Measurements from ENCODE around the gene CIAO1. TPM values are rescaled to one million over a fixed set of nuclear protein-coding genes. Genes with fewer than 3 reads are reported as not detected.
A peak's percentile ranks its signal among the peaks of the same experiment; 100 is the strongest.

Gene CIAO1
- total RNA-seq, 1 donor from 2014 or later, result 55.9 TPM

DNA sequence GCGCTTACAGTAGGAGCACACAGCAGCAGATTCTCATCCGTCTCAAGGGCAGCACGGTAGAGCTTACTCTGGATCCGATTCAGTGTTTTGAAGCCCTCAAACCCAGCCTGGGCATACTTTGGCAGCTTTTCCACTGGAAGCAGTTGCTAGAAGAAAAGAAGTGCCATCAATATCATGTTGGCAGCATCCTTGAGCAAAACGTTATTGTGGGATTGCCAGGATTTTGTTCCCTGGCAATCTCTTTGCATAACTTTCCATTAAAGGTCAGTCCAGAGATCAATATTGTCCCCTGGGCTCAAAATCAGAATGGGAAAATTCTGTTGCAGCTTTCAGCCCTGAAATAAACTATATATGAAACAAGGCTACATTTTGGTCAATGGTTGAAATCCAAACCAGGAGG lies 30.9 kb downstream of the CIAO1 start:
- H3K4me3 Mint-ChIP-seq, result no peak overlapping the region
- H3K36me3 Mint-ChIP-seq, result peaks cover 64% of the 10 kb centered on the region
- no peaks in the 10 kb centered on the region for H3K9me3 ChIP-seq (ENCODE audit: low read depth)
- no peak overlapping the region for H3K27ac ChIP-seq
- H3K27me3 Mint-ChIP-seq (ENCODE audit: insufficient read depth, low read depth), result no peaks in the 10 kb centered on the region
- H3K36me3 ChIP-seq, result peaks cover 31% of the 10 kb centered on the region
- H3F3A ChIP-seq (ENCODE audit: low read depth), result no peaks in the 10 kb centered on the region
- H3K27ac Mint-ChIP-seq, result no peak overlapping the region
- no peak for DNase-seq (ENCODE audit: low spot score)
- no peaks in the 10 kb centered on the region for H3K4me1 ChIP-seq
- peaks cover 10% of the 10 kb centered on the region for H4K20me1 ChIP-seq (ENCODE audit: low read depth)
- TF ChIP-seq, protein P1, sequence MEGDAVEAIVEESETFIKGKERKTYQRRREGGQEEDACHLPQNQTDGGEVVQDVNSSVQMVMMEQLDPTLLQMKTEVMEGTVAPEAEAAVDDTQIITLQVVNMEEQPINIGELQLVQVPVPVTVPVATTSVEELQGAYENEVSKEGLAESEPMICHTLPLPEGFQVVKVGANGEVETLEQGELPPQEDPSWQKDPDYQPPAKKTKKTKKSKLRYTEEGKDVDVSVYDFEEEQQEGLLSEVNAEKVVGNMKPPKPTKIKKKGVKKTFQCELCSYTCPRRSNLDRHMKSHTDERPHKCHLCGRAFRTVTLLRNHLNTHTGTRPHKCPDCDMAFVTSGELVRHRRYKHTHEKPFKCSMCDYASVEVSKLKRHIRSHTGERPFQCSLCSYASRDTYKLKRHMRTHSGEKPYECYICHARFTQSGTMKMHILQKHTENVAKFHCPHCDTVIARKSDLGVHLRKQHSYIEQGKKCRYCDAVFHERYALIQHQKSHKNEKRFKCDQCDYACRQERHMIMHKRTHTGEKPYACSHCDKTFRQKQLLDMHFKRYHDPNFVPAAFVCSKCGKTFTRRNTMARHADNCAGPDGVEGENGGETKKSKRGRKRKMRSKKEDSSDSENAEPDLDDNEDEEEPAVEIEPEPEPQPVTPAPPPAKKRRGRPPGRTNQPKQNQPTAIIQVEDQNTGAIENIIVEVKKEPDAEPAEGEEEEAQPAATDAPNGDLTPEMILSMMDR (IDR thresholded peaks at IDR 0.05), result no peak
- no peaks in the 10 kb centered on the region for H3K9me3 Mint-ChIP-seq
- no peaks in the 10 kb centered on the region for H3K27me3 ChIP-seq
- no peaks in the 10 kb centered on the region for H3K4me1 Mint-ChIP-seq
- no peak overlapping the region for H2AFZ ChIP-seq (replicated peaks)
- H3K79me2 ChIP-seq (ENCODE audit: low read depth), result peaks cover 12% of the 10 kb centered on the region
- H3K4me2 ChIP-seq, result no peak overlapping the region
- H3K4me3 ChIP-seq, result no peak overlapping the region
- H3K9ac ChIP-seq, result no peak overlapping the region

DNA sequence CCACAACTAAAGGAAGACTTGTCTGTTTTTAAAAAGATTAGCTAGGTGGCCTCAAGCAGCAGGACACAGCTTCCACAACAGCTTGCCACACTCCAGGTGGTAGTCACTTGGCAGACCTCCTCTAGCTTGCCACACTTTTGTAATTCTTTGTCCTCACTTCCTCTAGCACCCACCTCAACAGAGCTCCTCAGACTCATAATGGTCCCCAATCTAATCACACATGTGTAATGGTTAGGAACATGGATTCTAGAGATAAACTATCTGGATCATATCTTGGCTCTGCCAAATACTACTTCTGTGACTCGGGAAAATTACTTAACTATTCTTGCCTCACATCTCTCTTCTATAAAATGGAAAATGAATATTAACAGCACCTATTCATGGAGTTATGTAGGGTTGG lies 35.8 kb downstream of the CIAO1 start:
- Histone ChIP-seq H3F3A (ENCODE audit: low read depth) (peaks cover 8% of the 10 kb centered on the region), H3K9ac (no peak overlapping the region), H3K79me2 (ENCODE audit: low read depth) (peaks cover 56% of the 10 kb centered on the region), H4K20me1 (ENCODE audit: low read depth) (peaks cover 33% of the 10 kb centered on the region), H3K27ac (no peak overlapping the region), H3K9me3 (ENCODE audit: low read depth) (no peaks in the 10 kb centered on the region), H3K27me3 (no peaks in the 10 kb centered on the region), H3K4me3 (no peak overlapping the region), H3K36me3 (peaks cover 29% of the 10 kb centered on the region), H3K4me2 (no peak overlapping the region), H2AFZ (replicated peaks) (no peak overlapping the region), H3K4me1 (peaks cover 16% of the 10 kb centered on the region)
- peaks cover 23% of the 10 kb centered on the region for H3K4me1 Mint-ChIP-seq
- H3K27ac Mint-ChIP-seq, result no peak overlapping the region
- peaks cover 2% of the 10 kb centered on the region for H3K27me3 Mint-ChIP-seq (ENCODE audit: insufficient read depth, low read depth)
- no peak for DNase-seq (ENCODE audit: low spot score)
- no peaks in the 10 kb centered on the region for H3K9me3 Mint-ChIP-seq
- no peak overlapping the region for H3K4me3 Mint-ChIP-seq
- TF ChIP-seq EZH2phosphoT487 (IDR thresholded peaks at IDR 0.05), result no peak
- TF ChIP-seq, protein P1 (IDR thresholded peaks at IDR 0.05), result no peak
- no peak for TF ChIP-seq EZH2 (IDR thresholded peaks at IDR 0.05)
- peaks cover 46% of the 10 kb centered on the region for H3K36me3 Mint-ChIP-seq

DNA sequence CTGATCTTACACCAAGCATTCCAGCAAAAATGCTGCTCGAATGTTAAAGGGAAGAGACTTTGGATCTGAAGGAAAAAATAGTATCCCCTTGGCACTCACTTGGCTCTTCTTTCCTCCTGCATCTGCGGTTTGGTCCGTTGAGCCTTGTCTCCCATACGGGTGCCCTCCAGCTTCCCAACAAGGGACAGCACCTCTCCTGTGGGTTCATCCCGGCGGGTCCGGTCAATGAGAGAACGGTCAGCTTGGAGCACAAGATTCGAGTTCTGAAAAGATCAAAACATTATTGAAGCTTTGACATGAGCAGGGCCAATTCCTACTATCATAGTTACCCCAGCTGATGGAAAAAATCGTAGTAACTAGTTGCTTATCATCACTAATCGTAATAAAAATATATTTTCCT lies 38.6 kb downstream of the CIAO1 start:
- Mint-ChIP-seq H3K9me3 (no peaks in the 10 kb centered on the region), H3K4me1 (peaks cover 25% of the 10 kb centered on the region), H3K27ac (no peak overlapping the region), H3K36me3 (peaks cover 29% of the 10 kb centered on the region), H3K27me3 (ENCODE audit: insufficient read depth, low read depth) (peaks cover 2% of the 10 kb centered on the region), H3K4me3 (peak overlapping the region; percentile 100)
- Histone ChIP-seq H3K4me1 (peaks cover 16% of the 10 kb centered on the region), H3K9ac (peak overlapping the region; percentile 85), H3K9me3 (ENCODE audit: low read depth) (no peaks in the 10 kb centered on the region), H3K36me3 (peaks cover 23% of the 10 kb centered on the region), H3K79me2 (ENCODE audit: low read depth) (peaks cover 56% of the 10 kb centered on the region), H4K20me1 (ENCODE audit: low read depth) (peaks cover 30% of the 10 kb centered on the region), H2AFZ (replicated peaks) (no peak overlapping the region), H3K4me3 (peak overlapping the region; percentile 94), H3K27me3 (no peaks in the 10 kb centered on the region), H3K4me2 (peak overlapping the region; percentile 85), H3K27ac (no peak overlapping the region), H3F3A (ENCODE audit: low read depth) (peaks cover 8% of the 10 kb centered on the region)
- no peak for TF ChIP-seq EZH2 (IDR thresholded peaks at IDR 0.05)
- TF ChIP-seq, protein P1 (IDR thresholded peaks at IDR 0.05), result no peak
- no peak for DNase-seq (ENCODE audit: low spot score)
